ENCODE data around the gene KLHL29.

KLHL29 gene

GRCh38 chr2:23486684-23487075, 101.7 kb downstream of the KLHL29 start:
- H3K9me3 ChIP-seq: no peaks in the 10 kb centered on the region

GRCh38 chr2:23487735-23488492, 102.9 kb downstream of the KLHL29 start:
- H3K4me1 ChIP-seq: peaks cover 26% of the 10 kb centered on the region
- no peak overlapping the region for H3K4me3 ChIP-seq (ENCODE audit: low read depth, low read length)
- no peak for DNase-seq

More at GRCh38 chr2:23486684-23487075, 101.7 kb downstream of the KLHL29 start:
- TF ChIP-seq CTCF (IDR thresholded peaks at IDR 0.05; ENCODE audit: low read depth, low read length): no peak
- DNase-seq: no peak
- Histone ChIP-seq H3K36me3 (no peaks in the 10 kb centered on the region), H3K4me1 (peaks cover 16% of the 10 kb centered on the region), H3K27me3 (no peaks in the 10 kb centered on the region), H3K4me3 (ENCODE audit: low read depth, low read length) (no peak overlapping the region)

GRCh38 chr2:23488584-23488983, 103.6 kb downstream of the KLHL29 start:
- Histone ChIP-seq H3K9me3 (no peaks in the 10 kb centered on the region), H3K4me3 (ENCODE audit: low read depth, low read length) (no peak overlapping the region), H3K36me3 (no peaks in the 10 kb centered on the region), H3K4me1 (peaks cover 31% of the 10 kb centered on the region), H3K27me3 (no peaks in the 10 kb centered on the region)
- DNase-seq: no peak
- no peak for TF ChIP-seq CTCF (IDR thresholded peaks at IDR 0.05; ENCODE audit: low read depth, low read length)

More at GRCh38 chr2:23487735-23488492, 102.9 kb downstream of the KLHL29 start:
- Histone ChIP-seq H3K27me3 (no peaks in the 10 kb centered on the region), H3K9me3 (no peaks in the 10 kb centered on the region), H3K36me3 (no peaks in the 10 kb centered on the region)
- TF ChIP-seq CTCF (IDR thresholded peaks at IDR 0.05; ENCODE audit: low read depth, low read length): no peak

- Histone ChIP-seq H3K9me3 (no peaks in the 10 kb centered on the region), H3K27me3 (no peaks in the 10 kb centered on the region), H3K36me3 (no peaks in the 10 kb centered on the region), H3K4me3 (ENCODE audit: low read depth, low read length) (no peak overlapping the region), H3K4me1 (peaks cover 36% of the 10 kb centered on the region)
- no peak for DNase-seq
- no peak for TF ChIP-seq CTCF (IDR thresholded peaks at IDR 0.05; ENCODE audit: low read depth, low read length)
Measured at GRCh38 chr2:23489471-23490322, 104.7 kb downstream of the KLHL29 start.

- H3K36me3 ChIP-seq: no peaks in the 10 kb centered on the region
- DNase-seq: no peak
- H3K9me3 ChIP-seq: no peaks in the 10 kb centered on the region
- no peak overlapping the region for H3K4me3 ChIP-seq (ENCODE audit: low read depth, low read length)
- H3K4me1 ChIP-seq: peaks cover 27% of the 10 kb centered on the region
- H3K27me3 ChIP-seq: no peaks in the 10 kb centered on the region
- TF ChIP-seq CTCF (IDR thresholded peaks at IDR 0.05; ENCODE audit: low read depth, low read length): no peak
Measured at GRCh38 chr2:23491591-23492336, 106.8 kb downstream of the KLHL29 start.
